ENCODE results near the gene HDAC11.

- TF ChIP-seq RAD21 (IDR thresholded peaks at IDR 0.05; ENCODE audit: low read depth) (no peak), EP300 (IDR thresholded peaks at IDR 0.05; ENCODE audit: borderline replicate concordance) (no peak), TAF1 (IDR thresholded peaks at IDR 0.05; ENCODE audit: low read depth) (no peak), MAX (IDR thresholded peaks at IDR 0.05) (no peak), REST (IDR thresholded peaks at IDR 0.05; ENCODE audit: low read depth) (no peak), USF1 (IDR thresholded peaks at IDR 0.05) (no peak), TCF12 (IDR thresholded peaks at IDR 0.05; ENCODE audit: low read depth) (no peak), CREB1 (IDR thresholded peaks at IDR 0.05; ENCODE audit: low read depth) (no peak), CEBPB (IDR thresholded peaks at IDR 0.05) (no peak), FOXM1 (IDR thresholded peaks at IDR 0.05; ENCODE audit: borderline replicate concordance, low read depth) (no peak), EGR1 (IDR thresholded peaks at IDR 0.05) (no peak), NFIC (IDR thresholded peaks at IDR 0.05) (no peak), ZBTB7A (IDR thresholded peaks at IDR 0.05; ENCODE audit: low read depth) (no peak), TEAD4 (IDR thresholded peaks at IDR 0.05) (no peak)
Measured at GRCh38 chr3:13440204-13440817, 39.8 kb upstream of the HDAC11 start.
